ENCODE results near the gene C13orf46. TPM values are rescaled to one million over a fixed set of nuclear protein-coding genes. Genes with fewer than 3 reads are reported as not detected.
A peak's percentile ranks its signal among the peaks of the same experiment; 100 is the strongest.
"Not testable (repeated sequence)": the region's sequence is repeated elsewhere in the genome, so short reads cannot be mapped to it uniquely, and the experiment has no call there.

C13orf46 gene
- total RNA-seq, 1 donor = 0.27 TPM

- TF ChIP-seq CTCF (IDR thresholded peaks at IDR 0.05; ENCODE audit: insufficient read depth, low read length) = no peak
- DNase-seq (ENCODE audit: low read depth) = no peak
- H3K4me3 ChIP-seq (ENCODE audit: low read depth, low read length) = no peak overlapping the region
Observed at GRCh38 chr13:113917594-113918371, 56.1 kb downstream of the C13orf46 start.

GRCh38 chr13:113917096-113917495, 56.8 kb downstream of the C13orf46 start:
- no peak overlapping the region for H3K4me3 ChIP-seq (ENCODE audit: low read depth, low read length)
- TF ChIP-seq CTCF (IDR thresholded peaks at IDR 0.05; ENCODE audit: insufficient read depth, low read length) = no peak

GRCh38 chr13:113916330-113916815, 57.5 kb downstream of the C13orf46 start:
- DNase-seq (ENCODE audit: low read depth) = peak; percentile 70
- TF ChIP-seq CTCF (IDR thresholded peaks at IDR 0.05; ENCODE audit: insufficient read depth, low read length) = no peak
- H3K4me3 ChIP-seq (ENCODE audit: low read depth, low read length) = no peak overlapping the region

More at GRCh38 chr13:113917096-113917495, 56.8 kb downstream of the C13orf46 start:
- no peak for DNase-seq (ENCODE audit: low read depth)

- no peak overlapping the region for H3K4me3 ChIP-seq (ENCODE audit: low read depth, low read length)
- TF ChIP-seq CTCF (IDR thresholded peaks at IDR 0.05; ENCODE audit: insufficient read depth, low read length) = no peak
- DNase-seq (ENCODE audit: low read depth) = no peak
Observed at GRCh38 chr13:113915786-113916329, 58.0 kb downstream of the C13orf46 start.

- no peak overlapping the region for H3K4me3 ChIP-seq (ENCODE audit: low read depth, low read length)
- no peak for DNase-seq (ENCODE audit: low read depth)
- no peak for TF ChIP-seq CTCF (IDR thresholded peaks at IDR 0.05; ENCODE audit: insufficient read depth, low read length)
Observed at GRCh38 chr13:113915012-113915763, 58.7 kb downstream of the C13orf46 start.

- TF ChIP-seq CTCF (IDR thresholded peaks at IDR 0.05; ENCODE audit: insufficient read depth, low read length) = no peak
- H3K4me3 ChIP-seq (ENCODE audit: low read depth, low read length) = no peak overlapping the region
- no peak for DNase-seq (ENCODE audit: low read depth)
Observed at GRCh38 chr13:113914333-113915011, 59.4 kb downstream of the C13orf46 start.

GRCh38 chr13:113913838-113914237, 60.0 kb downstream of the C13orf46 start:
- H3K4me3 ChIP-seq (ENCODE audit: low read depth, low read length) = not testable (repeated sequence)

GRCh38 chr13:113913408-113913807, 60.5 kb downstream of the C13orf46 start:
- H3K4me3 ChIP-seq (ENCODE audit: low read depth, low read length); DNase-seq (ENCODE audit: low read depth): not testable (repeated sequence)

More at GRCh38 chr13:113913838-113914237, 60.0 kb downstream of the C13orf46 start:
- DNase-seq (ENCODE audit: low read depth) = not testable (repeated sequence)

Data from fibroblast of the aortic adventitia (primary cell).